HG02943 (cell line): ENCODE results near the gene DLL3.

Experiments used
- ATAC-seq: cut with Tn5 transposase; IDR thresholded peaks from one replicate; pipeline ENCODE4 v1.9.1; 2021; ENCODE audit warnings: mild to moderate bottlenecking, low read depth, moderate library complexity; ENCODE audit not compliant: unreplicated experiment

Gene DLL3

GRCh38 chr19:39550197-39550596, 51.5 kb downstream of the DLL3 start:
- no peak for ATAC-seq

- no peak for ATAC-seq
Observed at GRCh38 chr19:39553082-39553652, 54.4 kb downstream of the DLL3 start.

GRCh38 chr19:39554701-39555311, 56.1 kb downstream of the DLL3 start:
- no peak for ATAC-seq

- no peak for ATAC-seq
Observed at GRCh38 chr19:39555883-39556282, 57.1 kb downstream of the DLL3 start.
